ENCODE data around the gene NDUFB3.

Gene NDUFB3

GRCh38 chr2:201130524-201131186, 58.9 kb downstream of the NDUFB3 start:
- no peak for DNase-seq

GRCh38 chr2:201132518-201132917, 60.7 kb downstream of the NDUFB3 start:
- DNase-seq, result no peak
